Neural crest cell (in vitro differentiated cells): ENCODE measurements around the gene ZBTB47. TPM values are rescaled to one million over a fixed set of nuclear protein-coding genes. Genes with fewer than 3 reads are reported as not detected.
A peak's percentile ranks its signal among the peaks of the same experiment; 100 is the strongest.

Experiments
- DNase-seq: peaks from one replicate; pipeline ENCODE4 v3.0.0; 2021; ENCODE audit warnings: low read depth, mixed read lengths, low spot score
- H3K27ac Mint-ChIP-seq: one replicate; pipeline ENCODE4 v1.8.0; 2021; ENCODE audit warnings: mild to moderate bottlenecking, mixed read lengths; ENCODE audit not compliant: unreplicated experiment
- H3K27me3 Mint-ChIP-seq: 2 replicates; pipeline ENCODE4 v1.8.0; 2021; ENCODE audit warnings: low read depth, mild to moderate bottlenecking, mixed read lengths
- H3K36me3 Mint-ChIP-seq: 2 replicates; pipeline ENCODE4 v1.8.0; 2021; ENCODE audit warnings: low read depth, mild to moderate bottlenecking, mixed read lengths
- H3K4me1 Mint-ChIP-seq: 2 replicates; pipeline ENCODE4 v1.8.0; 2021; ENCODE audit warnings: mixed read lengths
- H3K4me3 Mint-ChIP-seq: one replicate; pipeline ENCODE4 v1.8.0; 2021; ENCODE audit warnings: mild to moderate bottlenecking, mixed read lengths
- H3K9me3 Mint-ChIP-seq: 2 replicates; pipeline ENCODE4 v1.8.0; 2021; ENCODE audit warnings: mixed read lengths
- CTCF ChIP-seq: fragments of 200-600 bp; sonication (generic); conservative IDR thresholded peaks from 2 replicates; pipeline ENCODE4 v1.5.0; 2021; ENCODE audit warnings: antibody characterized with exemption, mild to moderate bottlenecking
- total RNA-seq: library from RNA; stranded (reverse); gene quantifications from 2 replicates; pipeline ENCODE4 v1.2.1, GENCODE V29; 2021

ZBTB47 gene
- total RNA-seq, 1 donor from 2014 or later, result 6.6 TPM

GRCh38 chr3:42656680-42657610 is 3.4 kb downstream of the ZBTB47 start:
- no peaks in the 10 kb centered on the region for H3K36me3 Mint-ChIP-seq
- TF ChIP-seq CTCF, result no peak
- H3K27ac Mint-ChIP-seq, result no peak overlapping the region
- no peak for DNase-seq
- no peaks in the 10 kb centered on the region for H3K27me3 Mint-ChIP-seq
- peak overlapping the region; percentile 78 for H3K4me3 Mint-ChIP-seq
- H3K9me3 Mint-ChIP-seq, result no peaks in the 10 kb centered on the region
- H3K4me1 Mint-ChIP-seq, result peaks cover 9% of the 10 kb centered on the region

GRCh38 chr3:42657675-42658074 is 4.2 kb downstream of the ZBTB47 start:
- Mint-ChIP-seq H3K4me3 (peak overlapping the region; percentile 66), H3K4me1 (peaks cover 5% of the 10 kb centered on the region), H3K27ac (no peak overlapping the region), H3K9me3 (no peaks in the 10 kb centered on the region), H3K27me3 (no peaks in the 10 kb centered on the region), H3K36me3 (no peaks in the 10 kb centered on the region)
- TF ChIP-seq CTCF, result no peak
- DNase-seq, result no peak

- no peaks in the 10 kb centered on the region for H3K27me3 Mint-ChIP-seq
- DNase-seq, result no peak
- TF ChIP-seq CTCF, result no peak
- H3K36me3 Mint-ChIP-seq, result no peaks in the 10 kb centered on the region
- H3K4me1 Mint-ChIP-seq, result peaks cover 2% of the 10 kb centered on the region
- peak overlapping the region; percentile 75 for H3K27ac Mint-ChIP-seq
- H3K4me3 Mint-ChIP-seq, result peak overlapping the region; percentile 68
- no peaks in the 10 kb centered on the region for H3K9me3 Mint-ChIP-seq
Observed at GRCh38 chr3:42658091-42658770, 4.7 kb downstream of the ZBTB47 start.

GRCh38 chr3:42658771-42659390 is 5.4 kb downstream of the ZBTB47 start:
- no peaks in the 10 kb centered on the region for H3K27me3 Mint-ChIP-seq
- H3K27ac Mint-ChIP-seq, result no peak overlapping the region
- H3K36me3 Mint-ChIP-seq, result no peaks in the 10 kb centered on the region
- DNase-seq, result no peak
- H3K4me1 Mint-ChIP-seq, result no peaks in the 10 kb centered on the region
- no peak overlapping the region for H3K4me3 Mint-ChIP-seq
- no peaks in the 10 kb centered on the region for H3K9me3 Mint-ChIP-seq
- TF ChIP-seq CTCF, result no peak

GRCh38 chr3:42659451-42660130 is 6.1 kb downstream of the ZBTB47 start:
- H3K27ac Mint-ChIP-seq, result peak overlapping the region; percentile 72

More at GRCh38 chr3:42659451-42660130, 6.1 kb downstream of the ZBTB47 start:
- Mint-ChIP-seq H3K4me3 (peak overlapping the region; percentile 41), H3K27me3 (no peaks in the 10 kb centered on the region), H3K36me3 (no peaks in the 10 kb centered on the region), H3K4me1 (no peaks in the 10 kb centered on the region), H3K9me3 (no peaks in the 10 kb centered on the region)
- no peak for DNase-seq
- no peak for TF ChIP-seq CTCF
